ENCODE measurements around the gene IFT43.

DNA sequence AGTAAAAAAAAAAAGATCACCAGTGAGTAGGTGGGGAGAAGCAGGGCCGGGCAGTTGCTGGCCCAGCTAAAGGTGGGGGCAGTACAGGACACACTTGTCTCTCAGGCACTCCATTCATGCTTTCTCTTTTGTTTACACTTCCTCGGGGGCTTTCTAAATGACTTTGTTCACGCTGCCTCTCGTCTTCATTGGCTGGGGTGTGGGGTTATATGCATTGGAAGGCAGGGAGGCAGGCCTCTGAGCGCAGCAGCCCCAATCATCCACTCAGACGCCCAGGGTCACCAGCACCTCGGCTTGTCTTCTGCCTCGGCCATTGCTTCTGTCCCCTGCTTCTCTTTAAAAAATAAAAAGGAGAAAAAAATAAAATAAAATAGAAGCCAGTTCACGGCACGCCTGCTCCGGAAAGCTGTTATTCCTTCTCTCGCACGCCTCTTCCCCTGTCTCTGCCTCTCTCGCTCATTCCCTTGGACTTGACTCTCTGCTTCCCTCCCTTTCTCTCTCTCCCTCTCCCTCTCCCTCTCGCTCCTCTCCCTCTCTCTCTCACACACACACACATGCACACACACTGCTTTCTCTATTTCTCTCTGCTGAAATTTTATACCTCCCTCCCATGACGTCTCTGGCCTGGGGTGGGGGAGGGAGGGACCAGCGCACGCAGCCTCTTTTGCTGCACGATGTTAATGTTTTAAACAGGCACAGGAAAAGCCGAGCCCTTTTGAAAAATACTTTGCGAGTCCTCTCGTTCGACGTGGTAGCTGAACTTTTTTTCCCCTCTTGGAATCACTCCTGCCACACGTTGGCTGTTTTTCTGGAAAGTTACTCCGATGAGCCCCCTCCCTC is 3.9 kb upstream of the IFT43 start, which contains the start of gene TGFB3:
- TF ChIP-seq, protein P1, sequence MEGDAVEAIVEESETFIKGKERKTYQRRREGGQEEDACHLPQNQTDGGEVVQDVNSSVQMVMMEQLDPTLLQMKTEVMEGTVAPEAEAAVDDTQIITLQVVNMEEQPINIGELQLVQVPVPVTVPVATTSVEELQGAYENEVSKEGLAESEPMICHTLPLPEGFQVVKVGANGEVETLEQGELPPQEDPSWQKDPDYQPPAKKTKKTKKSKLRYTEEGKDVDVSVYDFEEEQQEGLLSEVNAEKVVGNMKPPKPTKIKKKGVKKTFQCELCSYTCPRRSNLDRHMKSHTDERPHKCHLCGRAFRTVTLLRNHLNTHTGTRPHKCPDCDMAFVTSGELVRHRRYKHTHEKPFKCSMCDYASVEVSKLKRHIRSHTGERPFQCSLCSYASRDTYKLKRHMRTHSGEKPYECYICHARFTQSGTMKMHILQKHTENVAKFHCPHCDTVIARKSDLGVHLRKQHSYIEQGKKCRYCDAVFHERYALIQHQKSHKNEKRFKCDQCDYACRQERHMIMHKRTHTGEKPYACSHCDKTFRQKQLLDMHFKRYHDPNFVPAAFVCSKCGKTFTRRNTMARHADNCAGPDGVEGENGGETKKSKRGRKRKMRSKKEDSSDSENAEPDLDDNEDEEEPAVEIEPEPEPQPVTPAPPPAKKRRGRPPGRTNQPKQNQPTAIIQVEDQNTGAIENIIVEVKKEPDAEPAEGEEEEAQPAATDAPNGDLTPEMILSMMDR (IDR thresholded peaks at IDR 0.05; ENCODE audit: low read length), result no peak
- no peak for TF ChIP-seq EZH2 (optimal IDR thresholded peaks at IDR 0.05; ENCODE audit: low read depth, low read length)
- TF ChIP-seq EZH2phosphoT487 (IDR thresholded peaks at IDR 0.05; ENCODE audit: low read length), result no peak

Measured in MM.1S (cell line).